HepG2 (cell line): ENCODE results near the gene KREMEN1. TPM values are rescaled to one million over a fixed set of nuclear protein-coding genes. Genes with fewer than 3 reads are reported as not detected.
A peak's percentile ranks its signal among the peaks of the same experiment; 100 is the strongest.

Experiments
- ATAC-seq: fragments of 200-7000 bp; cut with Tn5 transposase; 3 replicates; pipeline ENCODE4 v1.9.1; 2020; ENCODE audit warnings: mild to moderate bottlenecking, moderate library complexity
- BruUV-seq: library from RNA; stranded (reverse); fragments of 400-500 nt; replicated peaks from 2 replicates; lab custom pipeline; 2021; lab: Mats Ljungman, UMichigan
- CTCF ChIA-PET: fragments of 300-600 bp; formaldehyde crosslinking; extraction: SDS; loops from one replicate; lab custom pipeline; 2021; ENCODE audit warnings: low total read pairs, inconsistent platforms, low intra/inter-chr PET ratio; lab: Yijun Ruan, JAX
- POLR2A ChIA-PET: fragments of 350-600 bp; sonication (Branson Sonifier 250); formaldehyde crosslinking; loops from one replicate; lab custom pipeline; 2020; ENCODE audit warnings: antibody characterized with exemption, inconsistent platforms; lab: Yijun Ruan, JAX
- DNase-seq: peaks from one replicate; pipeline ENCODE4 v3.0.0-alpha.2; 2015; ENCODE audit warnings: low spot score
- FAIRE-seq: peaks from 3 replicates; lab custom pipeline; 2011; peaks lifted over from hg19 to GRCh38; lab: Jason Lieb, UNC
- H2AFZ ChIP-seq: one replicate; pipeline ENCODE4 v1.6.1; 2011; ENCODE audit warnings: low read length, inconsistent platforms
- H3K27ac ChIP-seq: fragments of 300-600 bp; 3 replicates; pipeline ENCODE4 v1.8.0; 2011; ENCODE audit warnings: mixed run types, mild to moderate bottlenecking, mixed read lengths, low read length, inconsistent platforms; ENCODE audit not compliant: insufficient read depth; ENCODE audit errors: extremely low read length
- H3K27me3 ChIP-seq, 2 experiments: fragments of 200-600 bp in 1 of 2; 2 replicates in 1 of 2; 3 replicates in 1 of 2; pipeline versions ENCODE4 v1.6.0 to v1.8.0; 2011; ENCODE audit warnings: low read length in 2 of 2, mild to moderate bottlenecking in 2 of 2, moderate library complexity in 2 of 2, inconsistent platforms in 1 of 2; ENCODE audit not compliant: insufficient read depth in 2 of 2, control insufficient read depth in 1 of 2
- H3K36me3 ChIP-seq, 2 experiments: fragments of 200-600 bp in 1 of 2; replicated peaks in 1 of 2; 2 replicates in 1 of 2; 3 replicates in 1 of 2; pipeline versions ENCODE4 v1.5.1 to v1.8.0; 2011; ENCODE audit warnings: low read length in 2 of 2, inconsistent platforms in 1 of 2; ENCODE audit not compliant: insufficient read depth in 2 of 2, control insufficient read depth in 1 of 2
- H3K4me1 ChIP-seq: 2 replicates; pipeline ENCODE4 v1.5.1; 2012; ENCODE audit warnings: low read length, inconsistent platforms; ENCODE audit not compliant: insufficient read depth
- H3K4me2 ChIP-seq: 2 replicates; pipeline ENCODE4 v1.6.0; 2011; ENCODE audit warnings: low read depth, low read length, inconsistent platforms
- H3K4me3 ChIP-seq, 3 experiments: fragments of 200-600 bp in 1 of 3; sonication (generic), shearing (Covaris generic) in 1 of 3; replicated peaks in 1 of 3; 2 replicates each; pipeline ENCODE4 v1.5.1; 2011 to 2016; ENCODE audit warnings: low read length in 3 of 3, inconsistent platforms in 2 of 3, low read depth in 2 of 3, mild to moderate bottlenecking in 2 of 3, control low read depth in 1 of 3, mixed read lengths in 1 of 3; ENCODE audit not compliant: insufficient read depth in 1 of 3
- H3K79me2 ChIP-seq: one replicate; pipeline ENCODE4 v1.6.1; 2011; ENCODE audit warnings: low read length, inconsistent platforms; ENCODE audit not compliant: insufficient read depth
- H3K9ac ChIP-seq: 2 replicates; pipeline ENCODE4 v1.6.0; 2011; ENCODE audit warnings: mild to moderate bottlenecking, low read depth, low read length, inconsistent platforms; ENCODE audit not compliant: insufficient read depth
- H3K9me3 ChIP-seq: 2 replicates; pipeline ENCODE4 v1.5.1; 2012; ENCODE audit warnings: mild to moderate bottlenecking, low read length
- H4K20me1 ChIP-seq: 2 replicates; pipeline ENCODE4 v1.6.0; 2011; ENCODE audit warnings: inconsistent platforms, mild to moderate bottlenecking, low read length, moderate library complexity; ENCODE audit not compliant: insufficient read depth
- CHCHD3 ChIP-seq: sonication (generic); formaldehyde crosslinking; IDR thresholded peaks from 2 replicates; pipeline ENCODE4 v1.8.0; 2022; ENCODE audit warnings: mild to moderate bottlenecking, missing genetic modification reagents, moderate library complexity
- HNRNPUL1 ChIP-seq: fragments of 200-400 bp; formaldehyde crosslinking; IDR thresholded peaks from 2 replicates; pipeline ENCODE4 v1.6.1; 2017; ENCODE audit warnings: low read depth, mild to moderate bottlenecking, low read length, moderate library complexity
- MAFF ChIP-seq: IDR thresholded peaks from 2 replicates; pipeline ENCODE4 v1.6.1; 2011; ENCODE audit warnings: low read depth, low read length, improper control_type of control experiment
- MAZ ChIP-seq, 2 experiments: sonication (generic) in 1 of 2; formaldehyde crosslinking in 1 of 2; IDR thresholded peaks; 2 replicates each; pipeline versions ENCODE4 v1.5.0 to v1.6.1; 2012 to 2020; ENCODE audit warnings: low read depth in 2 of 2, mild to moderate bottlenecking in 2 of 2, borderline replicate concordance in 1 of 2, improper control_type of control experiment in 1 of 2, low read length in 1 of 2, missing genetic modification reagents in 1 of 2, moderate library complexity in 1 of 2
- MLLT10 ChIP-seq: sonication (generic); formaldehyde crosslinking; IDR thresholded peaks from 2 replicates; pipeline ENCODE4 v1.4.0; 2020; ENCODE audit warnings: missing genetic modification reagents
- U2AF2 ChIP-seq: fragments of 200-400 bp; formaldehyde crosslinking; IDR thresholded peaks from 2 replicates; pipeline ENCODE4 v1.6.1; 2017; ENCODE audit warnings: low read depth, mild to moderate bottlenecking, low read length
- ZNF3 ChIP-seq: IDR thresholded peaks from 2 replicates; pipeline ENCODE4 v1.7.0; 2017; ENCODE audit warnings: inconsistent platforms
- ZNF30 ChIP-seq: sonication (generic); formaldehyde crosslinking; IDR thresholded peaks from 2 replicates; pipeline ENCODE4 v1.5.0; 2020; ENCODE audit warnings: mild to moderate bottlenecking, missing genetic modification reagents
- ZNF557 ChIP-seq: sonication (generic); formaldehyde crosslinking; IDR thresholded peaks from 2 replicates; pipeline ENCODE4 v1.4.0; 2020; ENCODE audit warnings: missing genetic modification reagents
- ZNF816 ChIP-seq: sonication (generic); formaldehyde crosslinking; IDR thresholded peaks from 2 replicates; pipeline ENCODE4 v1.8.0; 2022; ENCODE audit warnings: missing genetic modification reagents, mild to moderate bottlenecking, borderline replicate concordance
- WGBS: methylation state at CpG from one replicate; pipeline ENCODE4 v1.1.6; 2017; ENCODE audit warnings: low lambda C conversion rate; 5-methylcytosine and 5-hydroxymethylcytosine counted together
- in situ Hi-C: cut with HindIII; loops from 2 replicates; pipeline ENCODE4 v1.10.0; 2017; ENCODE audit warnings: low pct_unique_long_range_greater_than_20kb; ENCODE audit not compliant: extremely low pct_ligation_motif_present
- intact Hi-C: fragments of 100-400 bp; cut with micrococcal nuclease; formaldehyde crosslinking; loops from one replicate; pipeline ENCODE4 v1.10.0; 2022; ENCODE audit not compliant: unreplicated experiment
- polyA plus RNA-seq, 8 experiments: library from polyadenylated mRNA; depleted of rRNA in 3 of 8; stranded (reverse) in 7 of 8; unstranded in 1 of 8; fragments of >200 nt; fragmentation: Illumina TruSeq in 4 of 8; extraction: Trizol in 4 of 8; gene quantifications; 2 replicates each; pipeline versions ENCODE4 v1.2.1 to v1.2.3, GENCODE V29; 2011 to 2016; ENCODE audit warnings: low read depth in 4 of 8, missing spikeins in 1 of 8, mixed read lengths in 1 of 8; ENCODE audit not compliant: insufficient read depth in 1 of 8
- total RNA-seq, 5 experiments: library from RNA; depleted of rRNA; stranded (reverse); fragments of >200 nt; fragmentation: Illumina TruSeq; extraction: Trizol; gene quantifications; 2 replicates each; pipeline ENCODE4 v1.2.3, GENCODE V29; 2016; ENCODE audit warnings: low read depth in 1 of 5
- TF ChIP-seq, protein P1 (sequence below): sonication (generic); formaldehyde crosslinking; IDR thresholded peaks from one replicate; pipeline ENCODE4 v1.5.1; 2020; ENCODE audit warnings: mild to moderate bottlenecking, missing genetic modification reagents; ENCODE audit errors: not compliant biosample characterization

KREMEN1 gene
- total and polyA plus RNA-seq, 2 of the 13 experiments (the other 11 are each of a cell fraction or from before 2014, with no cell fraction given), result 9.8 to 13.8 TPM

GRCh38 chr22:29126670-29127395 lies 54.0 kb downstream of the KREMEN1 start:
- Histone ChIP-seq H3K36me3 (no peaks in the 10 kb centered on the region), H3K9me3 (no peaks in the 10 kb centered on the region), H3K4me1 (peaks cover 24% of the 10 kb centered on the region), H3K9ac (no peak overlapping the region), H3K4me3 (no peak overlapping the region), H3K27ac (no peak overlapping the region), H3K27me3 (no peaks in the 10 kb centered on the region), H2AFZ (no peak overlapping the region), H3K79me2 (no peaks in the 10 kb centered on the region), H4K20me1 (no peaks in the 10 kb centered on the region), H3K4me2 (no peak overlapping the region)
- FAIRE-seq (no peak), DNase-seq (peak; percentile 49), ATAC-seq (peak; percentile 51; the same call in 2 of the 3 replicates)
- no TSS peak for BruUV-seq
- CTCF ChIA-PET, result no interaction called here
- WGBS, result 64% methylated on average over 2 of the region's 2 CpGs
- intact Hi-C loops, result no loop called here
- in situ Hi-C loops, result no loop called here
- POLR2A ChIA-PET, result no interaction called here
- no peak for TF ChIP-seq U2AF2
- no peak for TF ChIP-seq ZNF30 (CRISPR knock-in tag)
- no peak for TF ChIP-seq MLLT10 (CRISPR knock-in tag)
- no peak for TF ChIP-seq CHCHD3
- peak; percentile 82; the same call in 1 of the 2 replicates for TF ChIP-seq HNRNPUL1
- no peak for TF ChIP-seq ZNF3 (CRISPR knock-in tag)
- TF ChIP-seq, protein P1, sequence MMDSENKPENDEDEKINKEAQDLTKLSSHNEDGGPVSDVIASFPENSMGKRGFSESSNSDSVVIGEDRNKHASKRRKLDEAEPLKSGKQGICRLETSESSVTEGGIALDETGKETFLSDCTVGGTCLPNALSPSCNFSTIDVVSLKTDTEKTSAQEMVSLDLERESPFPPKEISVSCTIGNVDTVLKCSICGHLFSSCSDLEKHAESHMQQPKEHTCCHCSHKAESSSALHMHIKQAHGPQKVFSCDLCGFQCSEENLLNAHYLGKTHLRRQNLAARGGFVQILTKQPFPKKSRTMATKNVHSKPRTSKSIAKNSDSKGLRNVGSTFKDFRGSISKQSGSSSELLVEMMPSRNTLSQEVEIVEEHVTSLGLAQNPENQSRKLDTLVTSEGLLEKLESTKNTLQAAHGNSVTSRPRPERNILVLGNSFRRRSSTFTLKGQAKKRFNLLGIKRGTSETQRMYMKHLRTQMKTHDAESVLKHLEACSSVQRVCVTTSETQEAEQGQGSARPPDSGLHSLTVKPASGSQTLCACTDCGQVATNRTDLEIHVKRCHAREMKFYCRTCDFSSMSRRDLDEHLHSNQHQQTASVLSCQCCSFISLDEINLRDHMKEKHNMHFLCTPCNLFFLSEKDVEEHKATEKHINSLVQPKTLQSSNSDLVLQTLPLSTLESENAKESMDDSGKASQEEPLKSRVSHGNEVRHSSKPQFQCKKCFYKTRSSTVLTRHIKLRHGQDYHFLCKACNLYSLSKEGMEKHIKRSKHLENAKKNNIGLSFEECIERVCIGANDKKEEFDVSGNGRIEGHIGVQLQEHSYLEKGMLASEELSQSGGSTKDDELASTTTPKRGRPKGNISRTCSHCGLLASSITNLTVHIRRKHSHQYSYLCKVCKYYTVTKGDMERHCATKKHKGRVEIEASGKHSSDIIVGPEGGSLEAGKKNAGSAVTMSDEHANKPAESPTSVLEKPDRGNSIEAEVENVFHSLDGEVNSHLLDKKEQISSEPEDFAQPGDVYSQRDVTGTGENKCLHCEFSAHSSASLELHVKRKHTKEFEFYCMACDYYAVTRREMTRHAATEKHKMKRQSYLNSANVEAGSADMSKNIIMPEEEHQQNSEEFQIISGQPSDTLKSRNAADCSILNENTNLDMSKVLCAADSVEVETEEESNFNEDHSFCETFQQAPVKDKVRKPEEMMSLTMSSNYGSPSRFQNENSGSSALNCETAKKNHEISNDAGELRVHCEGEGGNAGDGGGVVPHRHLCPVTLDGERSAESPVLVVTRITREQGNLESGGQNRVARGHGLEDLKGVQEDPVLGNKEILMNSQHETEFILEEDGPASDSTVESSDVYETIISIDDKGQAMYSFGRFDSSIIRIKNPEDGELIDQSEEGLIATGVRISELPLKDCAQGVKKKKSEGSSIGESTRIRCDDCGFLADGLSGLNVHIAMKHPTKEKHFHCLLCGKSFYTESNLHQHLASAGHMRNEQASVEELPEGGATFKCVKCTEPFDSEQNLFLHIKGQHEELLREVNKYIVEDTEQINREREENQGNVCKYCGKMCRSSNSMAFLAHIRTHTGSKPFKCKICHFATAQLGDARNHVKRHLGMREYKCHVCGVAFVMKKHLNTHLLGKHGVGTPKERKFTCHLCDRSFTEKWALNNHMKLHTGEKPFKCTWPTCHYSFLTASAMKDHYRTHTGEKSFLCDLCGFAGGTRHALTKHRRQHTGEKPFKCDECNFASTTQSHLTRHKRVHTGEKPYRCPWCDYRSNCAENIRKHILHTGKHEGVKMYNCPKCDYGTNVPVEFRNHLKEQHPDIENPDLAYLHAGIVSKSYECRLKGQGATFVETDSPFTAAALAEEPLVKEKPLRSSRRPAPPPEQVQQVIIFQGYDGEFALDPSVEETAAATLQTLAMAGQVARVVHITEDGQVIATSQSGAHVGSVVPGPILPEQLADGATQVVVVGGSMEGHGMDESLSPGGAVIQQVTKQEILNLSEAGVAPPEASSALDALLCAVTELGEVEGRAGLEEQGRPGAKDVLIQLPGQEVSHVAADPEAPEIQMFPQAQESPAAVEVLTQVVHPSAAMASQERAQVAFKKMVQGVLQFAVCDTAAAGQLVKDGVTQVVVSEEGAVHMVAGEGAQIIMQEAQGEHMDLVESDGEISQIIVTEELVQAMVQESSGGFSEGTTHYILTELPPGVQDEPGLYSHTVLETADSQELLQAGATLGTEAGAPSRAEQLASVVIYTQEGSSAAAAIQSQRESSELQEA (CRISPR knock-in tag), result no peak
- TF ChIP-seq ZNF557 (CRISPR knock-in tag), result no peak
- TF ChIP-seq ZNF816, result no peak
- TF ChIP-seq MAFF, result peak; percentile 79
- TF ChIP-seq MAZ (IDR thresholded peaks at IDR 0.05; ENCODE audit: borderline replicate concordance, low read depth, low read length), result no peak
- TF ChIP-seq MAZ (CRISPR knock-in tag; IDR thresholded peaks at IDR 0.05; ENCODE audit: low read depth), result no peak
